ENCODE results near the gene ENDOG.

- TF ChIP-seq CTCF (IDR thresholded peaks at IDR 0.05; ENCODE audit: low read depth, low read length) (no peak), POLR2A (IDR thresholded peaks at IDR 0.05; ENCODE audit: extremely low read depth, insufficient read length) (no peak), MYC (IDR thresholded peaks at IDR 0.05; ENCODE audit: low read depth, low read length) (no peak)
These were observed 47.8 kb upstream of the ENDOG start for GRCh38 chr9:128770286-128771030.
